NT2/D1 (cell line): Measurements from ENCODE around the gene SHB.

Experiments used
- SUZ12 ChIP-seq: IDR thresholded peaks from 2 replicates; pipeline ENCODE4 v1.6.1; 2011; ENCODE audit not compliant: insufficient read length, insufficient read depth; ENCODE audit errors: extremely low read depth
- YY1 ChIP-seq: IDR thresholded peaks from 2 replicates; pipeline ENCODE4 v1.6.1; 2011; ENCODE audit not compliant: insufficient read length, insufficient read depth

GRCh38 chr9:38092656-38093055 lies 23.6 kb upstream of the SHB start:
- TF ChIP-seq YY1 (no peak), SUZ12 (no peak)
